NOMO-1 treated with dmso at 0.1 percent for 144 hours (cell line): ENCODE measurements around the gene ACAP3.

Source experiments
- DNase-seq: peaks from one replicate; lab custom pipeline; 2025; ENCODE audit not compliant: unreplicated experiment; lab: John Stamatoyannopoulos, UW

The ACAP3 gene

DNA sequence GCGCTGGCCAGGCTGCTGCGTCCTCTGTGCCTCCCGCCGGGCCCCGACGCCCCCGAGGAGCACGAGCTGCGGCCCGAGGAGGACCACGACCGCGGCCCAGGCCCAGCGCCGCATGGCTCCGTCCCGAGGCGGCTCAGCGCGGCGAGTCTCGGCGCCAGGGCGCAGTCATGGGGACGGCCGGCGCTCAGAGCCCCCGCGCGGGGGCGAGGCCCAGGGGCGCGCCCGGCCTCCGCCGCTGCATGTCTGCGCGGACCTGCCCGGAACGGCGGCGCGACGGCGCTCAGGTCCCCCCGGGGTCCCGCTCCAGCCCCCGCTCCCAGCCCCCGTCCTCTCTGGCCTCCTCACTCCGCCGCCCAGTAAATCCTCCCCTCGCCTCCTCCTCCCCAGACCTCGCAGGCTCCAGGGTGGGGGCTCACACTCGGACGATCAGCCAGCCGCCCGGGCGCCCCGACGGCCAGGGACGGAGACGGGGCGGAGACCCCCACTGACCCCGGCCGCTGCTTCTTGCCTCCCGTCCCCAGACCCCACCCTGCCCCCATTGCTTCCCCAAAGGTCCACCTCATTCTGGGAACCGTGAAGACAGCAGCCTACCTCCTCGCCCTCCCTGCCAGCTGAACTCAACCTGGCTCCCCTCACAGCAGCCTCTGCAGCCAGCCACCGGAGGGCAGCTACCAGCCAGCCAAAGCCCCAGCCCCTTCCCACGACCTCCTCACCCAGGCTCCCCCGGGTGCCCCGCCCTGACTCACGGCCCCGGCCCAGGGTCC, 61.0 kb downstream of the ACAP3 start, which contains the start of gene C1QTNF12:
Gene C1QTNF12, minus strand, starts transcription at position 146 of the 764 bp plus-strand sequence. Its CDS starts 32 bp downstream, at position 114.
- no peak for DNase-seq

GRCh38 chr1:1245817-1246576, 61.7 kb downstream of the ACAP3 start:
- DNase-seq, result no peak

DNA sequence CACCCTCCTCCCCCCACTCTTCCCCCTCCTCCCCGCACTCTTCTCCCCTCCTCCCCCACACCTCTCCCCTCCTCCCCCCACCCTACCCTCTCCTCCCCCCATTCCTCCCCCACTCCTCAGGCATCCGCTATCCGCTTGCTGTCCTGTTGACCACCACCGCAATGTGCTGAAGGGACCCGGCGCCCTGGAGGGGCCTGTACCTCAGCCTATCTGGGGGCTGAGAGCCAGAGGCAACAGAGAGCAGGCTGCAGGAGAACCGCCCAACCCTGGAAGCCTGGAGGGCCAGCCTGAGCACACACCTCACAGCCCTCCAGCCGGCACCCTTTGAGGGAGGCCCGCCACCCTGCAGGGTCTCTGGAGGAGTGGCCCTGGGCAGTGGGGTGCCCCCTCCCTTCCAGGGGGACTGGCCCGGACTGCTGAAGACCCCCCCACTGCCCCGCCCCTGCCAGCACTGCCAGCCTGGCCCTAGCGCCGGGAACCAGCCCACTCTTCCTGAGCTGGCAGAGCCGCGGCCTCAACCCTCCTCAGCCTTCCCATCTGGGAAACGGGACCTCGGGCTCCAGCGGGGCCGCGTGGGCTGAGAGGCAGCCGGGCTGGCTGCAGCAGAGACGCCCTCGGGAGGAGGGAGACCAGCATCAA, 62.4 kb downstream of the ACAP3 start:
- DNase-seq, result no peak

DNA sequence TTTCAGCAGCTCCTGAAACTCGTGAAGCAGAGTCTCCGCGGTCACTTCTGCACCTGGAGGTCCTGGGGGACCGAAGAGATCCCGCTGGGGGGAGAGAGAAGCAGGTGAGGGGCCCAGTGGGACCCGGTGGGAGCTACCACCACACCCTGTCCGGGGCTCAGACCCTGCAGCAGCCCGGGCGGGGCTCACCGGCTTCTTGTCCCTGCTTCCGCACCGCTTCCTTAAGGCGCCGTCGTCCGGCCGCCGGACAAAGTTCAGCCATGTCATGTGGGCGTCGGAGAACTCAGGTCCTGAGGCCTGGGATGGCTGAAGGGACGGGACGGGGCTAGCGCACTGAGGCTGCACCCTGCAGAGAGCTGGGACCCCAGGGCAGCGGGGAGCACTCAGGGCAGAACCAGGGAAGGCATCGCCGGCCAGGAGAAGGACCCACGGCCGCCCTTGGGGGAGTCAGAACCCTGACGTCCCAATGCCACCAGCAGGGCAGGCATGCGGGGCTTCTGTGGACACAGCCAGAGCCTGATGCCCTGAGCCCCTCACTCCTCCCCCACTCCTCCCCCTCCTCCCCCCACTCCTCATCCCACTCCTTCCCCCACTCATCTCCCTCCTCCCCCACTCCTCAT, 63.4 kb downstream of the ACAP3 start:
- DNase-seq, result no peak

GRCh38 chr1:1243807-1244191, 63.9 kb downstream of the ACAP3 start:
- no peak for DNase-seq

GRCh38 chr1:1243266-1243660, 64.5 kb downstream of the ACAP3 start:
- DNase-seq, result no peak

GRCh38 chr1:1242461-1243265, 65.1 kb downstream of the ACAP3 start:
- no peak for DNase-seq
